RPMI7951 (cell line): ENCODE data around the gene COBL. TPM values are rescaled to one million over a fixed set of nuclear protein-coding genes. Genes with fewer than 3 reads are reported as not detected.

ENCODE experiments used
- DNase-seq: peaks from one replicate; pipeline ENCODE4 v3.0.0-alpha.2; 2012; ENCODE audit warnings: low read depth
- total RNA-seq: library from RNA; depleted of rRNA; stranded (reverse); fragments of >200 nt; shearing (Covaris generic); gene quantifications from 2 replicates; pipeline ENCODE4 v1.2.3, GENCODE V29; 2014

COBL gene
- total RNA-seq, 1 experiment from 2014 or later = not detected

DNA sequence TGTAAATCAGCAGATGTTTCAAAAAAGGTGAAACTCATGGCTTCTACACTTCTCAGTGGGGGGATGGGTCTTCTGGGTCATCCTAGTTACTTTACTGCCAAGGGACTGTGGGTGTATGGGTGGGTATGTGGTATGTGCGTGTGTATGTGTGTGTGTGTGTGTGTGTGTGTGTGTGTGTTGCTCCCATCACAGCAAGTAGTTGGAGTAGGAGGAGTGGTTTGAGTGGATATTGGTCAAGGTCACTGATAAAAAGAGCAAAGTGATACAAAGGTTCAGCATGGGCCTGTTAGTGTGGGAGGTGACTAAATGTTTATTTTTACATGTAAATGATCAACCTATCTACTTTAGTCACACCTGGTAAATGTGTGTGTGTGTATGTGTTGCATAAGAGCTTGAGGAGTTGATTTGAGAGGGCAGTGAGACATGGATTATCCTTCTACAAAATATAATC lies 11.8 kb upstream of the COBL start:
- no peak for DNase-seq

DNA sequence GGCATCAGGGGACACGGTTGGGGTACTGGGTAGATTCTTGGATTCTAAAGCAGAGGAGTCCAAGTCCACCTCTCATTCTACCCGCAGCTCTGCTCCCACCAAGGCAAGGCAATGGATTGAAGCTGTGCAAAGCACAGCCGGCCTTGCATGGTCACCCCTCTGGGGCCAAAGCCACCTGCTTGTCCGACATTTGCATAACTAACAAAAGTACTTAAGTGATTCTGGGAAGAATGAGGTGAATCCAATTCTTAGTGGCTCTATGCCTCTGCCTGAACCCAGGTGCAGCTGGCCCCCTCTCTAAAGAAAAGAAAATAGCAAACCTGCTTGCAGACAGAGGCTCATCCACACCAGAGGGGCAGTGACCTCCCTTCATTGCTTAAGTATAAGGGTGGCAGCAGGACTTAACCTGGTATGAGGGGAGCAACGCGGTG lies 10.7 kb upstream of the COBL start:
- no peak for DNase-seq

GRCh38 chr7:51326656-51327286 lies 10.2 kb upstream of the COBL start:
- DNase-seq = no peak

DNA sequence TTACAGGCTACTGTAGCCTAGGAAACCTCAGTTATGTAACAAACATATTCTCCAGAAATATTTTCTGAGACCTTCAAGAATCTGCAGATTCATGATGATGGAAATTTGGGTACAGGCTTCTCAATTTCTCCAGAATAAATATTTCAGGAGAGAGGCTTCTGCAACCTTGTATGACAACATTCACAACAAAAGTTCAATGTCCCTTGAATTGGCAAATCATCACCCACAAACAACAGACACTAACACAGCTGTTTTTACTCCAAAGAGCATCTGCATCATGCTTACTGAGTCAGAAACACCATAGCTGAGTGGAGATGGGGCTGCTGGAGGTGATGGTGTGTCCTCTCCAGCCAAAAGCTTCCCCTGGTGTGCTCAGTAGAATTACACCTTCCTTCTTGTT lies 9.3 kb upstream of the COBL start:
- DNase-seq = no peak

DNA sequence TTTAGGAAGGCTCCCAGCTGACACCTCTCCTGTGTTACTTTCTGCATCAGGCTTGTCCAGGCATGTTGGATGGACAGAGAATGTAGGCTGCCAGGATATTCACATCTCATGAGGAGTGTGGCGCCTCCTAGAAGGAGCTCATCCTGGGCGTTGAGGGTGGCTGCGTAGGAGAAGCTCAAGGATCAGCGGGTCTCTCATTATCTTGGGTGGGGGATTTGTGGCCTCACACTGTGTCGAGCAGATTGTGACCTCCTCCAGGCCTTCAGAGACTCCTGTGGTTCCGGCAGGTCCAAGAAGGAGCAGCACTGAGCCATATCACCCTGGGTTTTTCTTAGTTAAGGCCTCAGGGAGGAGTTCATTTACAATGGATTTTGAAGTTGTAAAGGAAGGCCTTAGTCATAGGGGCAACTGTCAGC lies 8.7 kb upstream of the COBL start:
- DNase-seq = no peak

- DNase-seq = no peak
These were observed 7.7 kb upstream of the COBL start for GRCh38 chr7:51324206-51324898.

GRCh38 chr7:51321961-51322515 lies 5.4 kb upstream of the COBL start:
- DNase-seq = no peak

DNA sequence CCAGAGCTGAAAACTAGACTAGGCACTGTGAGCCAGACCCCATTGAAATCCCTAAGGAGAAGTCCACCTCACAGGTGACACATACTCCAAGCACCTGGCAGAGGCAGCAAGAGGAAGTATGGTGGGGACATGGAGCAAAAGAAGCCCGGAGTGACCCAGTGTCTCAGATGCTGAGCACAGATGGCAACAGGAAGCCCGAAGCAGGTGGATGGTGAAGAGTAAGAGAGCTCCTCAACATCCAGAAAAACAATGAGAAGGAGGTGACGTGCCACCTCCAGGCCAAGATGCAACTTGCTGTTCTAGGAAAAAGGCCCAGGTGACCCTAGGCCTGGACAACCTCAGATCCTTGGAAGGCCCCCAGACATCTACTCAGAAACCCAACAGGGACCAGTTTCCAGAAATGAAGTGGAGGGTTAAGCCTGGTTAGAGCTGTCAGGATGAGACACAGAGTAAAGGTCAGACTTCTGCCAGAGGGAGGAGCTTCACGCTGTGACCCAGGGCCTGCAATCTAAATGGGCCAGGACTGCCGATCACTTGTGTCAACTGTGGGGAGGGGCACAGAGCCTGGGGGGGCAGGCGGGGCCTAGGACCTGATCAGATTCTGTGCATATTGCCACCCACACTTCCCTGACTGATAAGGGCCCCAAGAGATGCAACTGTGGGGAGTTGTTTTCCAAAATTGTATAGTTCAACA lies 2.4 kb upstream of the COBL start:
- DNase-seq = no peak

- DNase-seq = no peak
These were observed 1.4 kb upstream of the COBL start for GRCh38 chr7:51318001-51318400.

DNA sequence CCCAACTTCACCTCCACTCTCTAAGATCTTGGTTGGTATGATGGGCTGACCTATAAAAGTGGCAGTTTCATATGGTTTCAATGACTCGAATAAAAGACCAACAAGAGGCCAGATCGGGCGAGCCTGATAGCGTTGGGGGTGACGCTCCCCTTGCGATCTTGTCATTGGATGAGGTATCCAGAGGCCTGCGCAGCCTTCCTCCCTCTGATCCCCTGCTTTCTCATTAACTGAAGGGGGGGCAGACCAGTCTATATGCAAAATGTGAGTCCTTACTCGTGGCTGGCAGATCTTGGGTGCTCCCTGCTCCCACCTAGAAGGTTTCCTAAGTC lies 937 bp upstream of the COBL start:
- DNase-seq = no peak

DNA sequence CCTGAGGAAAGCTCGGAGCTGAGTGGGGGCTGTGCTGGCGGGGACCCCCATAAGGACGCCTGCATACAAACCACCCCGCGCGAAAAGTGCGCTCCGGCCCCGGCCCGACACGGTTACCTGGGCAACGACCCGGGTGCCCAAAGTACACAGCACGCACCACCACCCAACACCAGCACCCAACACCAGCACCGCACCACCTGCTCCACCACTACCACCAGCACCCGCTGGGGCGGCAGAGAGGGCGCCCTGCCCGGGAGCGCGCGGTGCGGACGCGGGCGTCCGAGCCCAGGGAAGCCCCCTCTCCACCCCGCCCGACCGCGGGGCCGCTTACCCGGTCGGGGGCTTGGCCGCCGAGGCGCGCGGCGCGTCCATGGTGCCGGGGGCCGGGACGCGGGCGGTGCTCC lies 345 bp downstream of the COBL start:
- DNase-seq = no peak

- no peak for DNase-seq
These were observed 982 bp downstream of the COBL start for GRCh38 chr7:51315393-51316261.

DNA sequence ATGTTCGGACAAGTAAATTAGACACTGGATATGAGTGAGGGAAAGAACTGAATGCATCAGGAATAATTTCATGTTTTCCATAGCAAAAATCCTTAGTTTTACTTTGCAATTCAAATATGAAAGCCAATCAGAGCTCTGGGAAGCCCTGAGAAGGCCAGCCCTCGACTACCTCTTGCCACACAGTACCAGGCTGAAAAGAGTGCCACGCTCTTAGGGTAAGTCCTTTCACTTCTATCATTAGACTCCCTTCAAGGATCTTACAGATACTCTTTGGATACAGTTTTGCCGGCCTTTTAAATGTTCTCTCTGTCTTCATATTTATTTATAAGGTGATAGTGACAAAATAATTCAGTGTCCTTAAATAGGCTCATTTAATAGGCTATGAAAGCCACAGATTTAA lies 1.9 kb downstream of the COBL start:
- DNase-seq = no peak

- DNase-seq = no peak
These were observed 2.7 kb downstream of the COBL start for GRCh38 chr7:51313738-51314425.

- DNase-seq = no peak
These were observed 3.5 kb downstream of the COBL start for GRCh38 chr7:51312951-51313737.

DNA sequence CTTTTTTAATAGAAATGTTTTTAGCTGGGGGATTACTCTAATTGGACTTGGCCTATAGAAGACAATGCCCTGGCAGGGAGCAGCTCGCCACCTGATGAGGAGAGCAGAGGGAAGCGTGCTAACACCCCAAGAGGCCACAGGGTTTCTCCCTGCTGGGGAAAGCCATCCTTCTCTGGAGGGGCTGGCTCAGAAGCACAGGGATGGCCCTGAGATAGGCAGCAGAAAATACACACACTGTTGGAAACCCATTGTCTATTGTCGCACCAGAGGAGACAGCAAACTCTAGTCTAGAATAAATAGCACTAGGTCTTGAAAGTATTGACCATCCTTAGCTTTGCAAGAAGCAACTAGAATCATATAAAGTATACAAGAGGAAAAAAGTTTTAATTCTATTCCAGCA lies 5.4 kb downstream of the COBL start:
- DNase-seq = no peak

GRCh38 chr7:51310131-51310583 lies 6.5 kb downstream of the COBL start:
- DNase-seq = no peak

DNA sequence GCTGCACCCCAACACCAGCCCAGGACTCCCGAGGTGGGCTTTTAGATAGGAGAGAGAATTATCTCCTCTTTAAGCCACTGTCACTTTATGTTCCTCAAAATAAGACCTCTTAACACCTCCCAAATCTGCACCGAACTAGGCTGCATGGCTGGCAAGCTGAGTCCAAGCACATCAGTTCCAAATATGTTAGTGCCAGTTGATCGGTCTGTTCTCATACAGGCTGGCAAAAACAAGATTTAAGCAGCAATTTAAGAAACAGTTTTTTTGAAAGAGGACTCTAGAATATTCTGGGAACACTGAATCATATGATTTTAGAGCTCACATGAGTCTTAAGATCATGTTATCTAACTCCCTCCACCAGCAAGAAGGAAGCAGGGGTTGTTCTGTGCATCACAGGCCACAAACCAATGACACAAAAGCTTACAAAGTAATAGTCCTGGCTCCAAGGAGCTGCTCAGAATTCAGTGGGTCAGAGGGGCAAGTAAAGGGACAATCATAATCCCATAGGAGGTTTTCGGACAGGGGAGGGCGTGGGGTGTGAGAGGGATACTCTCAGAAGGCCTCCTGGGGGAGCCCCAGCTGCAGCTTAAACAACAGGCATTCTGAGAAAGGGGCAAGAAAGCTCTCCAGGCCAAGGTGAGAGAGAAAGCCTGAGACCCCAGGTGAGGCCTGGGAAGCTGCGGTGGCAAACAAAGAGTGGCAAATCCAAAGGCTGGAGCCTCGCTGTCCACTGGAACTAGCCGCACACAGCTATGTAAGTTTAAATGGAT lies 7.1 kb downstream of the COBL start:
- DNase-seq = no peak

DNA sequence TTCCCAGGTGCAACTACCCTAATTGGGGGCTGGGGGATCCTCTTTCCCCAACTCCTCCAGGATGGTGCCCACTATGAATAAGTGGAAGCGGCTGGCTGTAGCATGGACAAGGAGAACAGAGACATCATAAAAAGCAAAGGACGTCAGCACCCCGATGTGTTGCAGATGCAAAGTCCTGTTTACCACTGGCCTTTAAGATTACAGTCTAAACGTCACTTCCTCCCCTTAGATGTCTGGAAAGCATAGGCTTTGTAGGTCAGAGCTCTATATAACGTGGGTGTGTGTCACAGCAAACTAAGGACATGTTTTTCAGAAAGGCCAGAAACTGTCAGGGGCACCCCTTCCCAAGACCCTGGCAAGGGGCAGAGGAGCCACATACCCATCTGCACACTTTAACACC lies 7.9 kb downstream of the COBL start:
- DNase-seq = no peak

- DNase-seq = no peak
These were observed 8.3 kb downstream of the COBL start for GRCh38 chr7:51308265-51308664.
